ENCODE data around the gene IFIT1B.
A peak's percentile ranks its signal among the peaks of the same experiment; 100 is the strongest.

IFIT1B gene

GRCh38 chr10:89413398-89413912 is 35.6 kb downstream of the IFIT1B start:
- TF ChIP-seq EZH2phosphoT487 (IDR thresholded peaks at IDR 0.05; ENCODE audit: borderline replicate concordance, low read length) (no peak), CTCF (IDR thresholded peaks at IDR 0.05; ENCODE audit: low read depth, low read length, poor library complexity, severe bottlenecking) (no peak)
- H3K4me3 ChIP-seq (ENCODE audit: low read length): peak overlapping the region; percentile 85; the same call in 1 of the 2 replicates
- H4K20me1 ChIP-seq (ENCODE audit: control insufficient read depth, insufficient read depth, low read depth, low read length): no peaks in the 10 kb centered on the region
- H3K9me2 ChIP-seq (replicated peaks; ENCODE audit: control insufficient read depth, low read length): no peaks in the 10 kb centered on the region
- H3K36me3 ChIP-seq (ENCODE audit: control insufficient read depth, low read length): no peaks in the 10 kb centered on the region
- no peaks in the 10 kb centered on the region for H3F3A ChIP-seq (ENCODE audit: control insufficient read depth, insufficient read depth)
- no peak overlapping the region for H3K27ac ChIP-seq (ENCODE audit: low read depth, low read length)
- peaks cover 30% of the 10 kb centered on the region for H3K27me3 ChIP-seq (ENCODE audit: control insufficient read depth, low read length)
- H3K9me3 ChIP-seq (ENCODE audit: control insufficient read depth, insufficient read depth, low read length): peaks cover 2% of the 10 kb centered on the region; the same call in 1 of the 2 replicates
- peaks cover 12% of the 10 kb centered on the region for H3K4me1 ChIP-seq (ENCODE audit: control insufficient read depth, low read length)
- no peaks in the 10 kb centered on the region for H3K79me2 ChIP-seq (ENCODE audit: control insufficient read depth, low read length)
- H3K4me2 ChIP-seq (ENCODE audit: low read length): peak overlapping the region; percentile 88; the same call in 1 of the 2 replicates

GRCh38 chr10:89414146-89414878 is 36.5 kb downstream of the IFIT1B start, which contains the start of gene IFIT5:
TSS of gene IFIT5 (plus strand) at chr10:89414568. CDS start at chr10:89414799, 231 bp downstream.
- TF ChIP-seq CTCF (IDR thresholded peaks at IDR 0.05; ENCODE audit: low read depth, low read length, poor library complexity, severe bottlenecking) (no peak), EZH2phosphoT487 (IDR thresholded peaks at IDR 0.05; ENCODE audit: borderline replicate concordance, low read length) (no peak)
- Histone ChIP-seq H3K79me2 (ENCODE audit: control insufficient read depth, low read length) (no peaks in the 10 kb centered on the region), H3K36me3 (ENCODE audit: control insufficient read depth, low read length) (no peaks in the 10 kb centered on the region), H3K27ac (ENCODE audit: low read depth, low read length) (no peak within 1 kb of the TSS), H3K4me1 (ENCODE audit: control insufficient read depth, low read length) (peaks cover 12% of the 10 kb centered on the region), H3K4me2 (ENCODE audit: low read length) (peak within 1 kb of the TSS; percentile 88), H3K9me2 (replicated peaks; ENCODE audit: control insufficient read depth, low read length) (no peaks in the 10 kb centered on the region), H3K9me3 (ENCODE audit: control insufficient read depth, insufficient read depth, low read length) (peaks cover 2% of the 10 kb centered on the region; the same call in 1 of the 2 replicates), H3K4me3 (ENCODE audit: low read length) (peak within 1 kb of the TSS; percentile 85), H3F3A (ENCODE audit: control insufficient read depth, insufficient read depth) (no peaks in the 10 kb centered on the region), H3K27me3 (ENCODE audit: control insufficient read depth, low read length) (peaks cover 30% of the 10 kb centered on the region), H4K20me1 (ENCODE audit: control insufficient read depth, insufficient read depth, low read depth, low read length) (no peaks in the 10 kb centered on the region)

- Histone ChIP-seq H3K9me3 (ENCODE audit: control insufficient read depth, insufficient read depth, low read length) (peaks cover 2% of the 10 kb centered on the region; the same call in 1 of the 2 replicates), H3K9me2 (replicated peaks; ENCODE audit: control insufficient read depth, low read length) (no peaks in the 10 kb centered on the region), H3K79me2 (ENCODE audit: control insufficient read depth, low read length) (no peaks in the 10 kb centered on the region), H3K27me3 (ENCODE audit: control insufficient read depth, low read length) (peaks cover 30% of the 10 kb centered on the region), H3F3A (ENCODE audit: control insufficient read depth, insufficient read depth) (no peaks in the 10 kb centered on the region), H4K20me1 (ENCODE audit: control insufficient read depth, insufficient read depth, low read depth, low read length) (no peaks in the 10 kb centered on the region), H3K4me3 (ENCODE audit: low read length) (peak overlapping the region; percentile 85), H3K4me1 (ENCODE audit: control insufficient read depth, low read length) (peaks cover 12% of the 10 kb centered on the region), H3K27ac (ENCODE audit: low read depth, low read length) (no peak overlapping the region), H3K4me2 (ENCODE audit: low read length) (peak overlapping the region; percentile 88), H3K36me3 (ENCODE audit: control insufficient read depth, low read length) (no peaks in the 10 kb centered on the region)
- 0 out of 2 replicates have a peak, but pooled peaks have one; percentile 48 for TF ChIP-seq EZH2phosphoT487 (IDR thresholded peaks at IDR 0.05; ENCODE audit: borderline replicate concordance, low read length)
- no peak for TF ChIP-seq CTCF (IDR thresholded peaks at IDR 0.05; ENCODE audit: low read depth, low read length, poor library complexity, severe bottlenecking)
Measured at GRCh38 chr10:89414879-89415821, 37.3 kb downstream of the IFIT1B start.

Data from DOHH2 (cell line).